DND-41 (cell line): ENCODE results near the gene TMEM178B.

Source experiments
- CTCF ChIP-seq: IDR thresholded peaks from 2 replicates; pipeline ENCODE4 v1.5.1; 2012; ENCODE audit warnings: borderline replicate concordance, low read length, moderate library complexity, mild to moderate bottlenecking; ENCODE audit not compliant: poor library complexity, severe bottlenecking; ENCODE audit errors: extremely low read depth
- EZH2 ChIP-seq: IDR thresholded peaks from 3 replicates; pipeline ENCODE4 v1.6.1; 2012; ENCODE audit warnings: borderline replicate concordance, low read depth, mild to moderate bottlenecking, moderate library complexity, low read length, inconsistent platforms; ENCODE audit not compliant: severe bottlenecking

GRCh38 chr7:141039376-141039775 is 34.5 kb upstream of the TMEM178B start:
- TF ChIP-seq CTCF (no peak), EZH2 (no peak)
